ENCODE data around the gene SLC2A1.

DNA sequence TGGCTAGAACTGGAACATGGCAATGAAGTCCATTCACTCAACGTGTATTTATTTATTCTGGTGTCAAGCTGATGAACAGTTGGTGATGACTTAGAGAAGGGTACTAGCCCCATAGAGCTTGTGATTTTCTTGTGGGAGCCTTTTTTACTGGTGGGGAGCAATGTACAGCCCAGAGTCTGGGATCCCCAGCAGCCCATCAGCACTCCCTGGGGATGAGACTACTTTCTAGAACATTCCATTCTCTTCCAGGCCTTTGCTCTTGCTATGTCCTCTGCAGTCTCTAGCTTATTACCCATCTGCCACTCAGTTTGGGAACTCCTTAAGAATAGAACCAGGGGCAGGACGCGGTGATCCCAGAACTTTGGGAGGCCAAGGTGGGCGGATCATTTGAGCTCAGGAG is 11.6 kb downstream of the SLC2A1 start:
- TF ChIP-seq, protein P1, sequence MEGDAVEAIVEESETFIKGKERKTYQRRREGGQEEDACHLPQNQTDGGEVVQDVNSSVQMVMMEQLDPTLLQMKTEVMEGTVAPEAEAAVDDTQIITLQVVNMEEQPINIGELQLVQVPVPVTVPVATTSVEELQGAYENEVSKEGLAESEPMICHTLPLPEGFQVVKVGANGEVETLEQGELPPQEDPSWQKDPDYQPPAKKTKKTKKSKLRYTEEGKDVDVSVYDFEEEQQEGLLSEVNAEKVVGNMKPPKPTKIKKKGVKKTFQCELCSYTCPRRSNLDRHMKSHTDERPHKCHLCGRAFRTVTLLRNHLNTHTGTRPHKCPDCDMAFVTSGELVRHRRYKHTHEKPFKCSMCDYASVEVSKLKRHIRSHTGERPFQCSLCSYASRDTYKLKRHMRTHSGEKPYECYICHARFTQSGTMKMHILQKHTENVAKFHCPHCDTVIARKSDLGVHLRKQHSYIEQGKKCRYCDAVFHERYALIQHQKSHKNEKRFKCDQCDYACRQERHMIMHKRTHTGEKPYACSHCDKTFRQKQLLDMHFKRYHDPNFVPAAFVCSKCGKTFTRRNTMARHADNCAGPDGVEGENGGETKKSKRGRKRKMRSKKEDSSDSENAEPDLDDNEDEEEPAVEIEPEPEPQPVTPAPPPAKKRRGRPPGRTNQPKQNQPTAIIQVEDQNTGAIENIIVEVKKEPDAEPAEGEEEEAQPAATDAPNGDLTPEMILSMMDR (IDR thresholded peaks at IDR 0.05; ENCODE audit: insufficient read depth, low read depth, low read length): no peak
- no peak for TF ChIP-seq EZH2 (IDR thresholded peaks at IDR 0.05; ENCODE audit: insufficient read depth, low read length)
